DND-41 (cell line): ENCODE results near the gene CYP1B1.

Source experiments
- EZH2 ChIP-seq: IDR thresholded peaks from 3 replicates; pipeline ENCODE4 v1.6.1; 2012; ENCODE audit warnings: borderline replicate concordance, low read depth, mild to moderate bottlenecking, moderate library complexity, low read length, inconsistent platforms; ENCODE audit not compliant: severe bottlenecking
- TF ChIP-seq, protein P1 (sequence below): IDR thresholded peaks from 2 replicates; pipeline ENCODE4 v1.5.1; 2012; ENCODE audit warnings: borderline replicate concordance, low read length, moderate library complexity, mild to moderate bottlenecking; ENCODE audit not compliant: poor library complexity, severe bottlenecking; ENCODE audit errors: extremely low read depth

DNA sequence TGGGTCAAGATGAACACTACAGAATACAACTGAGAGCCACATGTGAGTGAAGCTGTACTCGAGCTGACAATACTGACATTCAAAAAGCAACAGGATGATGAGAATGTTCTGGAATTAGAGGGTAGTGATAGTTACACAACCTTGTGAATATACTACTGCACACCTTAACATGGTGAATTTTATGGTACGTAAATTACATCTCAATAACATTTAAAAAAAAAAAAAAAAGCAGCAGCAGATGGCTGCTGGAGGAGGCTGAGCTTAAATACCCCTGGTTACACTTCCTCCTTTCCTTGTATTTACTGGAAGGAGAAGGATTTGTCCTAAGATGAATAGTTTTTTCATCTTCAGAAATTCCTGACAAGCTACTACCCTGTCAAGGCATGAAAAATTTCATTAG, 45.5 kb upstream of the CYP1B1 start:
- TF ChIP-seq, protein P1, sequence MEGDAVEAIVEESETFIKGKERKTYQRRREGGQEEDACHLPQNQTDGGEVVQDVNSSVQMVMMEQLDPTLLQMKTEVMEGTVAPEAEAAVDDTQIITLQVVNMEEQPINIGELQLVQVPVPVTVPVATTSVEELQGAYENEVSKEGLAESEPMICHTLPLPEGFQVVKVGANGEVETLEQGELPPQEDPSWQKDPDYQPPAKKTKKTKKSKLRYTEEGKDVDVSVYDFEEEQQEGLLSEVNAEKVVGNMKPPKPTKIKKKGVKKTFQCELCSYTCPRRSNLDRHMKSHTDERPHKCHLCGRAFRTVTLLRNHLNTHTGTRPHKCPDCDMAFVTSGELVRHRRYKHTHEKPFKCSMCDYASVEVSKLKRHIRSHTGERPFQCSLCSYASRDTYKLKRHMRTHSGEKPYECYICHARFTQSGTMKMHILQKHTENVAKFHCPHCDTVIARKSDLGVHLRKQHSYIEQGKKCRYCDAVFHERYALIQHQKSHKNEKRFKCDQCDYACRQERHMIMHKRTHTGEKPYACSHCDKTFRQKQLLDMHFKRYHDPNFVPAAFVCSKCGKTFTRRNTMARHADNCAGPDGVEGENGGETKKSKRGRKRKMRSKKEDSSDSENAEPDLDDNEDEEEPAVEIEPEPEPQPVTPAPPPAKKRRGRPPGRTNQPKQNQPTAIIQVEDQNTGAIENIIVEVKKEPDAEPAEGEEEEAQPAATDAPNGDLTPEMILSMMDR = no peak
- TF ChIP-seq EZH2 = no peak
